ENCODE measurements around the gene SUPT3H. TPM values are rescaled to one million over a fixed set of nuclear protein-coding genes. Genes with fewer than 3 reads are reported as not detected.

Gene SUPT3H
- total RNA-seq, 1 experiment from 2014 or later = 3.6 TPM

GRCh38 chr6:44809258-44809657, 568.5 kb downstream of the SUPT3H start:
- no TSS peak for BruUV-seq (replicated peaks)
- no peaks in the 10 kb centered on the region for H3F3A ChIP-seq (ENCODE audit: low read length, unreplicated experiment)
- intact Hi-C loops (cut with micrococcal nuclease) = no loop called here
- H4K20me1 ChIP-seq (ENCODE audit: low read length) = no peaks in the 10 kb centered on the region
- no peaks in the 10 kb centered on the region for H3K4me1 ChIP-seq (ENCODE audit: insufficient read depth, low read length)
- no peak overlapping the region for H3K27ac ChIP-seq (ENCODE audit: low read length)
- no peak overlapping the region for H3K4me3 ChIP-seq (ENCODE audit: low read length)
- H2AFZ ChIP-seq (ENCODE audit: low read length) = no peak overlapping the region
- H3K9ac ChIP-seq (ENCODE audit: low read length) = no peak overlapping the region
- no peak for ATAC-seq
- TF ChIP-seq, protein P1, sequence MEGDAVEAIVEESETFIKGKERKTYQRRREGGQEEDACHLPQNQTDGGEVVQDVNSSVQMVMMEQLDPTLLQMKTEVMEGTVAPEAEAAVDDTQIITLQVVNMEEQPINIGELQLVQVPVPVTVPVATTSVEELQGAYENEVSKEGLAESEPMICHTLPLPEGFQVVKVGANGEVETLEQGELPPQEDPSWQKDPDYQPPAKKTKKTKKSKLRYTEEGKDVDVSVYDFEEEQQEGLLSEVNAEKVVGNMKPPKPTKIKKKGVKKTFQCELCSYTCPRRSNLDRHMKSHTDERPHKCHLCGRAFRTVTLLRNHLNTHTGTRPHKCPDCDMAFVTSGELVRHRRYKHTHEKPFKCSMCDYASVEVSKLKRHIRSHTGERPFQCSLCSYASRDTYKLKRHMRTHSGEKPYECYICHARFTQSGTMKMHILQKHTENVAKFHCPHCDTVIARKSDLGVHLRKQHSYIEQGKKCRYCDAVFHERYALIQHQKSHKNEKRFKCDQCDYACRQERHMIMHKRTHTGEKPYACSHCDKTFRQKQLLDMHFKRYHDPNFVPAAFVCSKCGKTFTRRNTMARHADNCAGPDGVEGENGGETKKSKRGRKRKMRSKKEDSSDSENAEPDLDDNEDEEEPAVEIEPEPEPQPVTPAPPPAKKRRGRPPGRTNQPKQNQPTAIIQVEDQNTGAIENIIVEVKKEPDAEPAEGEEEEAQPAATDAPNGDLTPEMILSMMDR (conservative IDR thresholded peaks at IDR 0.05; ENCODE audit: low read depth, low read length) = no peak
- TF ChIP-seq EZH2phosphoT487 (IDR thresholded peaks at IDR 0.05; ENCODE audit: borderline replicate concordance, low read length) (no peak), EZH2 (IDR thresholded peaks at IDR 0.05; ENCODE audit: low read length, unreplicated experiment) (no peak)
- no peak overlapping the region for H3K4me2 ChIP-seq (ENCODE audit: low read length)
- no peaks in the 10 kb centered on the region for H3K9me3 ChIP-seq (ENCODE audit: low read length)
- no peaks in the 10 kb centered on the region for H3K79me2 ChIP-seq (ENCODE audit: low read length)
- ChIA-PET CTCF (no interaction called here), POLR2A (ENCODE audit: unreplicated experiment) (no interaction called here)
- DNase-seq = no peak
- no peaks in the 10 kb centered on the region for H3K9me2 ChIP-seq (replicated peaks; ENCODE audit: low read length)
- H3K27me3 ChIP-seq (ENCODE audit: low read length) = no peaks in the 10 kb centered on the region
- no peaks in the 10 kb centered on the region for H3K36me3 ChIP-seq (ENCODE audit: low read depth, low read length)

- BruUV-seq (replicated peaks) = no TSS peak
- H4K20me1 ChIP-seq (ENCODE audit: low read length) = no peaks in the 10 kb centered on the region
- DNase-seq (no peak), ATAC-seq (no peak)
- H2AFZ ChIP-seq (ENCODE audit: low read length) = no peak overlapping the region
- no peaks in the 10 kb centered on the region for H3K4me1 ChIP-seq (ENCODE audit: insufficient read depth, low read length)
- no peaks in the 10 kb centered on the region for H3K79me2 ChIP-seq (ENCODE audit: low read length)
- H3K4me2 ChIP-seq (ENCODE audit: low read length) = no peak overlapping the region
- no peaks in the 10 kb centered on the region for H3K9me2 ChIP-seq (replicated peaks; ENCODE audit: low read length)
- TF ChIP-seq EZH2 (IDR thresholded peaks at IDR 0.05; ENCODE audit: low read length, unreplicated experiment) (no peak), EZH2phosphoT487 (IDR thresholded peaks at IDR 0.05; ENCODE audit: borderline replicate concordance, low read length) (no peak)
- TF ChIP-seq, protein P1 (conservative IDR thresholded peaks at IDR 0.05; ENCODE audit: low read depth, low read length) = no peak
- H3K36me3 ChIP-seq (ENCODE audit: low read depth, low read length) = no peaks in the 10 kb centered on the region
- no peak overlapping the region for H3K27ac ChIP-seq (ENCODE audit: low read length)
- H3F3A ChIP-seq (ENCODE audit: low read length, unreplicated experiment) = no peaks in the 10 kb centered on the region
- no peak overlapping the region for H3K9ac ChIP-seq (ENCODE audit: low read length)
- no peak overlapping the region for H3K4me3 ChIP-seq (ENCODE audit: low read length)
- CTCF ChIA-PET = interaction anchor here (0.6 kb wide), 1 partner anchor 614 kb away, joined by 5 read pairs; no protein-coding TSS in a partner anchor
- intact Hi-C loops (cut with micrococcal nuclease) = no loop called here
- POLR2A ChIA-PET (ENCODE audit: unreplicated experiment) = no interaction called here
- no peaks in the 10 kb centered on the region for H3K27me3 ChIP-seq (ENCODE audit: low read length)
- no peaks in the 10 kb centered on the region for H3K9me3 ChIP-seq (ENCODE audit: low read length)
Measured at GRCh38 chr6:44808148-44808547, 569.6 kb downstream of the SUPT3H start.

DNA sequence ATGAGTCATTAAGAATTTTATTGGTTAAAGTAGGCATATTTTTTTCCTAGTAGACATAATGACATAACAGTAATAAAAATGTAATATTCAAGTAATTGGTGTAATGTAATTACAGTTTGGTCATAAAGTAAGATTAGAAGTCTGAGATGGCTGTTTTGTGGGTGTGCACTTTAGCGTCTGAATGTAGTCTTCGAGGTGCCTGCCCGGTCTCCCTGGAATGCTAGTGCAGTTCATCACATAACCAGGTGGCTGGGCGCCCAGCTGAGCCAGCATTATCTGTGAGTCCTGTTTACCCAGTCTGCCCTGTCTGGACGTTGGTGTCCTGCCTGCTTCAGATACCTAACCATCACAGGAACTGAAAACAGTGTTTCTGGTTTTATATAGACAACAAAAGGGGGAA, 571.1 kb downstream of the SUPT3H start:
- CTCF ChIA-PET = no interaction called here
- BruUV-seq (replicated peaks) = no TSS peak
- intact Hi-C loops (cut with micrococcal nuclease) = no loop called here

More for the DNA sequence above, 571.1 kb downstream of the SUPT3H start:
- no peak overlapping the region for H3K9ac ChIP-seq (ENCODE audit: low read length)
- TF ChIP-seq, protein P1 (conservative IDR thresholded peaks at IDR 0.05; ENCODE audit: low read depth, low read length) = no peak
- no peaks in the 10 kb centered on the region for H3K27me3 ChIP-seq (ENCODE audit: low read length)
- H3K9me3 ChIP-seq (ENCODE audit: low read length) = no peaks in the 10 kb centered on the region
- H3K9me2 ChIP-seq (replicated peaks; ENCODE audit: low read length) = no peaks in the 10 kb centered on the region
- H3K4me3 ChIP-seq (ENCODE audit: low read length) = no peak overlapping the region
- no peak overlapping the region for H2AFZ ChIP-seq (ENCODE audit: low read length)
- no peak overlapping the region for H3K27ac ChIP-seq (ENCODE audit: low read length)
- no peaks in the 10 kb centered on the region for H3F3A ChIP-seq (ENCODE audit: low read length, unreplicated experiment)
- DNase-seq = peak; percentile 29
- no peaks in the 10 kb centered on the region for H3K36me3 ChIP-seq (ENCODE audit: low read depth, low read length)
- POLR2A ChIA-PET (ENCODE audit: unreplicated experiment) = interaction anchor here (0.6 kb wide), 1 partner anchor 160 kb away, joined by 4 read pairs; no protein-coding TSS in a partner anchor
- no peaks in the 10 kb centered on the region for H4K20me1 ChIP-seq (ENCODE audit: low read length)
- H3K4me2 ChIP-seq (ENCODE audit: low read length) = no peak overlapping the region
- no peaks in the 10 kb centered on the region for H3K4me1 ChIP-seq (ENCODE audit: insufficient read depth, low read length)
- H3K79me2 ChIP-seq (ENCODE audit: low read length) = no peaks in the 10 kb centered on the region
- peak; percentile 74 for ATAC-seq

Data from PC-3 (cell line).